GM12878 (cell line): ENCODE measurements around the gene IFT27. TPM values are rescaled to one million over a fixed set of nuclear protein-coding genes. Genes with fewer than 3 reads are reported as not detected.

Experiments
- ATAC-seq: fragments of 200-7000 bp; cut with Tn5 transposase; 3 replicates; pipeline ENCODE4 v1.9.1; 2020; ENCODE audit warnings: mild to moderate bottlenecking, moderate library complexity
- BruUV-seq: library from RNA; stranded (reverse); fragments of 400-500 nt; replicated peaks from 2 replicates; lab custom pipeline; 2021; lab: Mats Ljungman, UMichigan
- CTCF ChIA-PET: fragments of 300-600 bp; sonication (Branson Sonifier 250); formaldehyde crosslinking; extraction: SDS; loops from one replicate; lab custom pipeline; 2021; ENCODE audit warnings: inconsistent platforms; lab: Yijun Ruan, JAX
- POLR2A ChIA-PET: fragments of 350-600 bp; formaldehyde crosslinking; extraction: SDS; loops from one replicate; lab custom pipeline; 2021; ENCODE audit warnings: inconsistent platforms; lab: Charles Lee
- RAD21 ChIA-PET: fragments of 300-600 bp; sonication (Branson Sonifier 250); formaldehyde crosslinking; loops from one replicate; lab custom pipeline; 2023; ENCODE audit warnings: antibody characterized with exemption; ENCODE audit not compliant: unreplicated experiment; lab: Charles Lee
- SMC1A ChIA-PET: fragments of 300-600 bp; sonication (Branson Sonifier 250); formaldehyde crosslinking; loops from one replicate; lab custom pipeline; 2023; ENCODE audit not compliant: unreplicated experiment, uncharacterized antibody; lab: Charles Lee
- DNase-seq: peaks from one replicate; pipeline ENCODE4 v3.0.0-alpha.2; 2011; ENCODE audit warnings: low read depth, low spot score
- FAIRE-seq: peaks from 3 replicates; lab custom pipeline; 2011; peaks lifted over from hg19 to GRCh38; lab: Jason Lieb, UNC
- H2AFZ ChIP-seq: 2 replicates; pipeline ENCODE4 v1.6.0; 2011; ENCODE audit warnings: low read depth, low read length, control low read depth; ENCODE audit not compliant: control insufficient read depth
- H3K27ac ChIP-seq: 2 replicates; pipeline ENCODE4 v1.5.1; 2011; ENCODE audit warnings: control low read depth; ENCODE audit not compliant: control insufficient read depth, insufficient read depth
- H3K27me3 ChIP-seq, 2 experiments: replicated peaks in 1 of 2; 2 replicates each; pipeline versions ENCODE4 v1.6.0 to v1.6.1; 2011; ENCODE audit warnings: low read length in 1 of 2; ENCODE audit not compliant: control insufficient read depth in 2 of 2, insufficient read depth in 2 of 2
- H3K36me3 ChIP-seq, 2 experiments: 2 replicates each; pipeline ENCODE4 v1.5.1; 2011; ENCODE audit warnings: low read length in 1 of 2; ENCODE audit not compliant: control insufficient read depth in 2 of 2, insufficient read depth in 2 of 2
- H3K4me1 ChIP-seq: 2 replicates; pipeline ENCODE4 v1.6.1; 2011; ENCODE audit warnings: mild to moderate bottlenecking, low read length, moderate library complexity, mixed read lengths; ENCODE audit not compliant: control insufficient read depth, insufficient read depth
- H3K4me2 ChIP-seq: 2 replicates; pipeline ENCODE4 v1.6.0; 2011; ENCODE audit warnings: control low read depth; ENCODE audit not compliant: control insufficient read depth, insufficient read depth
- H3K4me3 ChIP-seq: fragments of 200-600 bp; sonication (generic); 2 replicates; pipeline ENCODE4 v1.5.1; 2016
- H3K79me2 ChIP-seq: 2 replicates; pipeline ENCODE4 v1.6.0; 2011; ENCODE audit warnings: low read length; ENCODE audit not compliant: control insufficient read depth, insufficient read depth
- H3K9ac ChIP-seq: 2 replicates; pipeline ENCODE4 v1.8.0; 2011; ENCODE audit warnings: low read length, control low read depth, mixed read lengths; ENCODE audit not compliant: control insufficient read depth, insufficient read depth
- H3K9me3 ChIP-seq: replicated peaks from 3 replicates; pipeline ENCODE4 v1.5.1; 2011; ENCODE audit warnings: mild to moderate bottlenecking, low read length; ENCODE audit not compliant: control insufficient read depth, insufficient read depth
- H4K20me1 ChIP-seq: 2 replicates; pipeline ENCODE4 v1.6.0; 2011; ENCODE audit not compliant: control insufficient read depth, insufficient read depth
- CHD2 ChIP-seq: IDR thresholded peaks from 2 replicates; pipeline ENCODE4 v1.6.1; 2011; ENCODE audit warnings: low read depth, low read length, improper control_type of control experiment, borderline replicate concordance
- NBN ChIP-seq: fragments of 450-650 bp; IDR thresholded peaks from 2 replicates; pipeline ENCODE4 v1.6.1; 2016
- SIN3A ChIP-seq: IDR thresholded peaks from 2 replicates; pipeline ENCODE4 v1.6.1; 2012; ENCODE audit warnings: low read depth, low read length, improper control_type of control experiment
- SMAD1 ChIP-seq: fragments of 450-650 bp; IDR thresholded peaks from 2 replicates; pipeline ENCODE4 v1.6.1; 2018; ENCODE audit warnings: mild to moderate bottlenecking, low read depth; ENCODE audit not compliant: partially characterized antibody
- ZNF24 ChIP-seq: fragments of 450-650 bp; IDR thresholded peaks from 2 replicates; pipeline ENCODE4 v1.6.1; 2017; ENCODE audit warnings: antibody characterized with exemption, mild to moderate bottlenecking
- WGBS: methylation state at CpG from one replicate; pipeline ENCODE4 v1.1.6; 2016; ENCODE audit warnings: low lambda C conversion rate; ENCODE audit not compliant: insufficient replicate concordance, insufficient coverage; ENCODE audit errors: missing lambda C conversion rate; 5-methylcytosine and 5-hydroxymethylcytosine counted together
- in situ Hi-C: fragments of 300-500 bp; cut with MboI; formaldehyde crosslinking; loops from 9 replicates; pipeline ENCODE4 v1.14.3; 2018; ENCODE audit warnings: mixed read lengths
- intact Hi-C: fragments of 100-400 bp; cut with micrococcal nuclease; formaldehyde crosslinking; loops from one replicate; pipeline ENCODE4 v1.14.2; 2022; ENCODE audit not compliant: unreplicated experiment
- polyA plus RNA-seq, 11 experiments: library from polyadenylated mRNA; depleted of rRNA in 4 of 11; unstranded in 6 of 11; stranded (reverse) in 5 of 11; fragments of >200 nt; fragmentation: Nextera tagmentation in 4 of 11; fragmentation: Illumina TruSeq in 1 of 11; extraction: Ambion mirVana in 4 of 11; extraction: Trizol in 1 of 11; gene quantifications; 1 replicate in 1 of 11; 2 replicates in 10 of 11; pipeline versions ENCODE4 v1.2.1 to v1.2.3, GENCODE V29; 2011 to 2016; ENCODE audit warnings: inconsistent platforms in 2 of 11, missing spikeins in 2 of 11, low read depth in 1 of 11
- total RNA-seq, 4 experiments: library from RNA; depleted of rRNA in 3 of 4; stranded (reverse); fragments of >200 nt in 3 of 4; fragmentation: Illumina TruSeq in 1 of 4; extraction: Trizol in 1 of 4; gene quantifications; 2 replicates each; pipeline versions ENCODE4 v1.2.1 to v1.2.3, GENCODE V29; 2013 to 2021
- TF ChIP-seq, protein P1 (sequence below): fragments of 450-650 bp; IDR thresholded peaks from 2 replicates; pipeline ENCODE4 v1.6.1; 2017; ENCODE audit warnings: mild to moderate bottlenecking, low read depth, inconsistent platforms; ENCODE audit not compliant: poor library complexity, severe bottlenecking

Gene IFT27
- total and polyA plus RNA-seq, 10 of the 15 experiments (the other 5 are each of a cell fraction or from before 2014, with no cell fraction given), result 2.7 to 32.5 (median 10.2) TPM

DNA sequence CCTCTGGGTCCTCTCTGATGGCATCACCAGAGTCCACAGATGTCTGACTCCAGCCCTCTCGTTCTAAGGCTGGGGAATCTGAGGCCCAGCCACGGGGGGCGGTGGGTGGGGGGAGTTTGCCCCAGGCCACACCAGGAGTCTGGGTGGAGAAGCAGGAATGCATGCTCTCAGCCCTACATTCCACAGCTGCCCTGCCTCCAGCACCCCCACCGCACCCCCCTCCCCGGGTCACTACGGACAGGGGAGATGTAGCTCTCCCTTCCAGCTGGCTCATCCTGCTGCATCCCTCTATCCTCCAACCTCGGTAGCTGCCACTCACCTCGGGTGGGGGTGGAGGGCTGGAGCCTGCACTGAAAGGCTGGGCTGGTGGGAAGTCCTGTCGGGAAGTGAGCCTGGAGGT, 43.2 kb upstream of the IFT27 start:
- intact Hi-C loops, result no loop called here
- no peak for FAIRE-seq

More for the DNA sequence above, 43.2 kb upstream of the IFT27 start:
- H3K36me3 ChIP-seq, result no peaks in the 10 kb centered on the region
- ChIA-PET RAD21 (interaction anchor here (1.2 kb wide), 1 partner anchor 159 kb away, joined by 3 read pairs; no protein-coding TSS in a partner anchor), POLR2A (no interaction called here), SMC1A (no interaction called here), CTCF (no interaction called here)
- H3K79me2 ChIP-seq, result no peaks in the 10 kb centered on the region
- no peak overlapping the region for H3K27ac ChIP-seq
- no peak for DNase-seq
- 19% methylated on average over 9 of the region's 9 CpGs for WGBS
- H3K4me1 ChIP-seq, result no peaks in the 10 kb centered on the region
- H2AFZ ChIP-seq, result no peak overlapping the region
- H3K4me3 ChIP-seq, result no peak overlapping the region
- TF ChIP-seq, protein P1, sequence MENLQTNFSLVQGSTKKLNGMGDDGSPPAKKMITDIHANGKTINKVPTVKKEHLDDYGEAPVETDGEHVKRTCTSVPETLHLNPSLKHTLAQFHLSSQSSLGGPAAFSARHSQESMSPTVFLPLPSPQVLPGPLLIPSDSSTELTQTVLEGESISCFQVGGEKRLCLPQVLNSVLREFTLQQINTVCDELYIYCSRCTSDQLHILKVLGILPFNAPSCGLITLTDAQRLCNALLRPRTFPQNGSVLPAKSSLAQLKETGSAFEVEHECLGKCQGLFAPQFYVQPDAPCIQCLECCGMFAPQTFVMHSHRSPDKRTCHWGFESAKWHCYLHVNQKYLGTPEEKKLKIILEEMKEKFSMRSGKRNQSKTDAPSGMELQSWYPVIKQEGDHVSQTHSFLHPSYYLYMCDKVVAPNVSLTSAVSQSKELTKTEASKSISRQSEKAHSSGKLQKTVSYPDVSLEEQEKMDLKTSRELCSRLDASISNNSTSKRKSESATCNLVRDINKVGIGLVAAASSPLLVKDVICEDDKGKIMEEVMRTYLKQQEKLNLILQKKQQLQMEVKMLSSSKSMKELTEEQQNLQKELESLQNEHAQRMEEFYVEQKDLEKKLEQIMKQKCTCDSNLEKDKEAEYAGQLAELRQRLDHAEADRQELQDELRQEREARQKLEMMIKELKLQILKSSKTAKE, result no peak
- no peak for TF ChIP-seq SMAD1
- no peak for TF ChIP-seq ZNF24
- TF ChIP-seq SIN3A, result no peak
- TF ChIP-seq NBN, result no peak
- TF ChIP-seq CHD2, result no peak
- no peak for ATAC-seq
- H3K4me2 ChIP-seq, result no peak overlapping the region
- H3K9ac ChIP-seq, result no peak overlapping the region
- H3K27me3 ChIP-seq, result peaks cover 20 to 23% of the 10 kb centered on the region in 2 experiments
- no peaks in the 10 kb centered on the region for H3K9me3 ChIP-seq
- no TSS peak for BruUV-seq
- in situ Hi-C loops, result no loop called here
- H4K20me1 ChIP-seq, result no peaks in the 10 kb centered on the region
